MCF 10A (cell line): Measurements from ENCODE around the gene DEFB132. TPM values are rescaled to one million over a fixed set of nuclear protein-coding genes. Genes with fewer than 3 reads are reported as not detected.

Source experiments
- BruUV-seq: library from RNA; stranded (reverse); fragments of 400-500 nt; replicated peaks from 2 replicates; lab custom pipeline; 2021; lab: Mats Ljungman, UMichigan
- CTCF ChIA-PET: fragments of 300-600 bp; sonication (Branson Sonifier 250); formaldehyde crosslinking; extraction: SDS; loops from one replicate; lab custom pipeline; 2021; ENCODE audit warnings: antibody characterized with exemption, inconsistent platforms; lab: Yijun Ruan, JAX
- POLR2A ChIA-PET: fragments of 300-600, 350-650 bp; sonication (Branson Sonifier 250); formaldehyde crosslinking; extraction: SDS; loops from one replicate; lab custom pipeline; 2020; ENCODE audit warnings: antibody characterized with exemption, inconsistent platforms; lab: Yijun Ruan, JAX
- DNase-seq: peaks from one replicate; pipeline ENCODE4 v3.0.0-alpha.2; 2018; ENCODE audit not compliant: unreplicated experiment
- H3K27ac Mint-ChIP-seq: one replicate; pipeline ENCODE4 v1.8.0; 2022; ENCODE audit warnings: mild to moderate bottlenecking, low read depth, mixed read lengths; ENCODE audit not compliant: unreplicated experiment
- H3K27me3 Mint-ChIP-seq: one replicate; pipeline ENCODE4 v1.8.0; 2022; ENCODE audit warnings: mixed read lengths; ENCODE audit not compliant: insufficient read depth, unreplicated experiment
- H3K36me3 Mint-ChIP-seq: one replicate; pipeline ENCODE4 v1.8.0; 2022; ENCODE audit warnings: mild to moderate bottlenecking, moderate library complexity, mixed read lengths; ENCODE audit not compliant: insufficient read depth, unreplicated experiment
- H3K4me1 Mint-ChIP-seq: one replicate; pipeline ENCODE4 v1.8.0; 2022; ENCODE audit warnings: mixed read lengths; ENCODE audit not compliant: insufficient read depth, unreplicated experiment
- H3K4me3 Mint-ChIP-seq: one replicate; pipeline ENCODE4 v1.8.0; 2022; ENCODE audit warnings: mild to moderate bottlenecking, moderate library complexity, mixed read lengths; ENCODE audit not compliant: unreplicated experiment
- H3K9me3 Mint-ChIP-seq: one replicate; pipeline ENCODE4 v1.8.0; 2022; ENCODE audit warnings: mixed read lengths; ENCODE audit not compliant: unreplicated experiment
- CTCF ChIP-seq: fragments of 200-600 bp; IDR thresholded peaks from one replicate; pipeline ENCODE4 v1.8.0; 2022; ENCODE audit warnings: antibody characterized with exemption, mild to moderate bottlenecking; ENCODE audit not compliant: unreplicated experiment
- intact Hi-C: fragments of 100-400 bp; cut with micrococcal nuclease; formaldehyde crosslinking; loops from 2 replicates; pipeline ENCODE4 v1.14.1; 2022
- total RNA-seq: library from RNA; stranded (reverse); gene quantifications from 2 replicates; pipeline ENCODE4 v1.2.3, GENCODE V29; 2022

Gene DEFB132
- total RNA-seq, 1 experiment from 2014 or later: not detected

GRCh38 chr20:214383-214782 lies 43.1 kb upstream of the DEFB132 start:
- POLR2A ChIA-PET: interaction anchor here (0.5 to 1.1 kb wide), 4 partner anchors 43 to 1201 kb away, joined by 3 to 4 read pairs (median 3); partner anchors contain the start of gene SOX12
- no peak for TF ChIP-seq CTCF
- Mint-ChIP-seq H3K4me1 (no peaks in the 10 kb centered on the region), H3K27ac (no peak overlapping the region), H3K36me3 (no peaks in the 10 kb centered on the region), H3K27me3 (peaks cover 33% of the 10 kb centered on the region), H3K9me3 (no peaks in the 10 kb centered on the region), H3K4me3 (no peak overlapping the region)
- CTCF ChIA-PET: interaction anchor here (0.7 to 4.3 kb wide), 5 partner anchors 20 to 117 kb away, joined by 3 to 18 read pairs (median 4); no protein-coding TSS in a partner anchor
- no peak for DNase-seq
- intact Hi-C loops: no loop called here
- BruUV-seq: no TSS peak

- Mint-ChIP-seq H3K27ac (no peak overlapping the region), H3K36me3 (no peaks in the 10 kb centered on the region), H3K27me3 (peaks cover 47% of the 10 kb centered on the region), H3K4me1 (no peaks in the 10 kb centered on the region), H3K4me3 (no peak overlapping the region), H3K9me3 (no peaks in the 10 kb centered on the region)
- TF ChIP-seq CTCF: no peak
- ChIA-PET POLR2A (interaction anchor here (1.0 kb wide), 1 partner anchor 9 kb away, joined by 3 read pairs; no protein-coding TSS in a partner anchor), CTCF (interaction anchor here (0.8 to 4.3 kb wide), 3 partner anchors 15 to 51 kb away, joined by 3 to 18 read pairs (median 3); no protein-coding TSS in a partner anchor)
- intact Hi-C loops: no loop called here
- DNase-seq: no peak
- no TSS peak for BruUV-seq
Measured at GRCh38 chr20:215796-216195, 41.7 kb upstream of the DEFB132 start.

GRCh38 chr20:217266-217665 lies 40.3 kb upstream of the DEFB132 start:
- BruUV-seq: no TSS peak
- Mint-ChIP-seq H3K4me3 (no peak overlapping the region), H3K36me3 (no peaks in the 10 kb centered on the region), H3K27ac (no peak overlapping the region), H3K4me1 (no peaks in the 10 kb centered on the region), H3K27me3 (peaks cover 52% of the 10 kb centered on the region), H3K9me3 (no peaks in the 10 kb centered on the region)
- POLR2A ChIA-PET: interaction anchor here (1.1 kb wide), 1 partner anchor 9 kb away, joined by 3 read pairs; no protein-coding TSS in a partner anchor
- TF ChIP-seq CTCF: no peak
- CTCF ChIA-PET: interaction anchor here (0.6 to 1.5 kb wide), 6 partner anchors 9 to 114 kb away, joined by 3 to 8 read pairs (median 4); partner anchors contain the start of gene DEFB129
- DNase-seq: no peak
- intact Hi-C loops: no loop called here

GRCh38 chr20:219290-220115 lies 38.0 kb upstream of the DEFB132 start:
- Mint-ChIP-seq H3K4me1 (no peaks in the 10 kb centered on the region), H3K4me3 (no peak overlapping the region), H3K27ac (no peak overlapping the region), H3K9me3 (no peaks in the 10 kb centered on the region), H3K27me3 (peaks cover 54% of the 10 kb centered on the region), H3K36me3 (no peaks in the 10 kb centered on the region)
- ChIA-PET POLR2A (interaction anchor here (1.0 to 1.5 kb wide), 4 partner anchors 9 to 128 kb away, joined by 3 to 5 read pairs (median 4); no protein-coding TSS in a partner anchor), CTCF (interaction anchor here (0.6 to 3.2 kb wide), 20 partner anchors 9 to 111 kb away, joined by 3 to 19 read pairs (median 4); partner anchors contain the start of gene DEFB128)
- peak; percentile 38 for DNase-seq
- BruUV-seq: no TSS peak
- TF ChIP-seq CTCF: peak; percentile 60
- intact Hi-C loops: no loop called here
